A549 (cell line): ENCODE results near the gene COASY. TPM values are rescaled to one million over a fixed set of nuclear protein-coding genes. Genes with fewer than 3 reads are reported as not detected.

Experiments
- CHD2 ChIP-seq: fragments of 150-350 bp; IDR thresholded peaks from 2 replicates; pipeline ENCODE4 v1.6.1; 2014; ENCODE audit warnings: low read length; ENCODE audit not compliant: partially characterized antibody
- EHMT2 ChIP-seq: fragments of 200-600 bp; sonication (generic); IDR thresholded peaks from 2 replicates; pipeline ENCODE4 v1.6.1; 2016; ENCODE audit warnings: antibody characterized with exemption, low read depth, mild to moderate bottlenecking, moderate library complexity
- FOXS1 ChIP-seq: fragments of 250-450 bp; sonication (Bioruptor Pico); IDR thresholded peaks from 2 replicates; pipeline ENCODE4 v1.5.0; 2020; ENCODE audit warnings: mild to moderate bottlenecking, moderate library complexity
- HEYL ChIP-seq: fragments of 250-450 bp; sonication (Bioruptor Pico); IDR thresholded peaks from 2 replicates; pipeline ENCODE4 v1.8.0; 2021; ENCODE audit warnings: mild to moderate bottlenecking, moderate library complexity
- HOXA7 ChIP-seq: fragments of 250-450 bp; sonication (Bioruptor Pico); IDR thresholded peaks from 2 replicates; pipeline ENCODE4 v1.5.0; 2020; ENCODE audit warnings: mild to moderate bottlenecking, moderate library complexity
- JUNB ChIP-seq: fragments of >200 bp; sonication (Bioruptor Twin); formaldehyde crosslinking; IDR thresholded peaks from 2 replicates; pipeline ENCODE4 v1.6.1; 2016
- MAFK ChIP-seq: fragments of 450-650 bp; IDR thresholded peaks from 2 replicates; pipeline ENCODE4 v1.6.1; 2014; ENCODE audit not compliant: partially characterized antibody
- MYC ChIP-seq: IDR thresholded peaks from 2 replicates; pipeline ENCODE4 v1.6.1; 2012; ENCODE audit warnings: mild to moderate bottlenecking, inconsistent platforms, low read length, improper control_type of control experiment, borderline replicate concordance
- POLR2A ChIP-seq: IDR thresholded peaks from 2 replicates; pipeline ENCODE4 v1.6.1; 2012; ENCODE audit warnings: mild to moderate bottlenecking, low read length
- RFX5 ChIP-seq: fragments of 450-650 bp; IDR thresholded peaks from 2 replicates; pipeline ENCODE4 v1.7.1; 2014; ENCODE audit warnings: antibody characterized with exemption, mild to moderate bottlenecking, moderate library complexity
- RNF2 ChIP-seq: fragments of 200-600 bp; sonication (generic); IDR thresholded peaks from 2 replicates; pipeline ENCODE4 v1.6.1; 2016; ENCODE audit warnings: low read depth, mild to moderate bottlenecking, antibody characterized with exemption, moderate library complexity, borderline replicate concordance
- SMC3 ChIP-seq: fragments of >200 bp; sonication (Bioruptor Twin); formaldehyde crosslinking; IDR thresholded peaks from 3 replicates; pipeline ENCODE4 v1.6.1; 2018; ENCODE audit warnings: inconsistent platforms
- ZC3H11A ChIP-seq: fragments of 450-650 bp; IDR thresholded peaks from 2 replicates; pipeline ENCODE4 v1.6.1; 2014; ENCODE audit warnings: antibody characterized with exemption, mild to moderate bottlenecking
- ZNF302 ChIP-seq: fragments of 250-450 bp; sonication (Bioruptor Pico); IDR thresholded peaks from 2 replicates; pipeline ENCODE4 v1.9.0; 2021; ENCODE audit warnings: inconsistent platforms, mild to moderate bottlenecking, moderate library complexity
- polyA plus RNA-seq, 4 experiments: library from polyadenylated mRNA; depleted of rRNA in 3 of 4; stranded (reverse); fragments of >200 nt; fragmentation: RNase III in 1 of 4; extraction: RNeasy Plus Mini Kit Qiagen cat#74134 plus additional on column Dnase treatment in 1 of 4; gene quantifications; 2 replicates in 3 of 4; 3 replicates in 1 of 4; pipeline ENCODE4 v1.2.3, GENCODE V29; 2011 to 2017
- TF ChIP-seq, protein P1 (sequence below): fragments of 200-600 bp; sonication (generic); IDR thresholded peaks from 2 replicates; pipeline ENCODE4 v1.6.1; 2016; ENCODE audit warnings: antibody characterized with exemption, mild to moderate bottlenecking, moderate library complexity
- TF ChIP-seq, protein P2 (sequence below): fragments of >200 bp; sonication (Bioruptor Twin); formaldehyde crosslinking; IDR thresholded peaks from 3 replicates; pipeline ENCODE4 v1.5.1; 2016
- TF ChIP-seq, protein P3 (sequence below): IDR thresholded peaks from 2 replicates; pipeline ENCODE4 v1.6.1; 2012
- TF ChIP-seq, protein P4 (sequence below): fragments of 450-650 bp; IDR thresholded peaks from 2 replicates; pipeline ENCODE4 v1.6.1; 2014; ENCODE audit warnings: antibody characterized with exemption
- TF ChIP-seq, protein P5 (sequence below): fragments of >200 bp; sonication (Bioruptor Twin); formaldehyde crosslinking; IDR thresholded peaks from 3 replicates; pipeline ENCODE4 v1.6.1; 2016
- TF ChIP-seq, protein P6 (sequence below): fragments of 250-450 bp; sonication (Bioruptor Pico); IDR thresholded peaks from 2 replicates; pipeline ENCODE4 v1.5.0; 2020; ENCODE audit warnings: low read depth, mild to moderate bottlenecking, moderate library complexity

The COASY gene
- polyA plus RNA-seq, 2 of the 4 experiments (the other 2 are of a cell fraction), result 65.4 to 112 TPM

DNA sequence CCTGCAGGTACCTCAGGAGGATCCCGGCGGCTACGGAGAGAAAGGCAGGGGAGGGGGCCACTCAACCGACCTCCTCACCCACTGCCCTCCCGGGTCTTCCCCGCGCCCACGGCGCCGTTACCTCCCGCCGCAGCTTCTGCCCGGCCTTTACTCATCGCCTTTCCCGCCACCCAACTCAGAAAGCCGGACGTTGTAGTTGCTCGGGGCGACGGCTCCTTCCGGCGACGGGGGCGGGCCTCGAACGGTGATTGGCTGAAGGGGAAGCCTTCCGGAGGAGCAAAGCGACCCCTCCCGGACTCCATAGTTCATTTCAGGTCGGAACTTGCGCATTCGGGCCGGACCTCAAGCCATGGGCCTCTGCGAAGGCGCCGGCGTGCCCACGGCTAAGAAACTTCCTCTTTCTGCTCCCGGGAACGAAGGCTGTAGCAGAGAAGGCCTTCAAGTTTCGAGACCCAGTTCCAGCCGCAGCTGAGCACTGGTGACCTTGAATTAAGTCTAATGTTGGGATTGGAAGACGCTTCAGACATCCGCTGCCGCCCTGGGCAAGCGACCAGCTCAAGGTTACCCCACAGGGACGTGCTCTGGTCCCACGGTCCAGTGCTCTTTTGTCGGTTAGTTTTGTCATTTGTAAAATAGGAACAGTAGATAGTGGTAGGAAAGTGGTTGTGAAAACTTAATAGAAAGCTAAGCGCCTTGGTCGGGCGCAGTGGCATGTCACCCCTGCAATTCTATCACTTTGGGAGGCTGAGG is 15.8 kb downstream of the COASY start, which contains the start of gene PSMC3IP (continued):
- TF ChIP-seq MYC (no peak), EHMT2 (no peak), POLR2A (peak; percentile 82), FOXS1 (CRISPR knock-in tag) (no peak), MAFK (no peak), HEYL (CRISPR knock-in tag) (no peak), ZNF302 (CRISPR knock-in tag) (no peak), CHD2 (no peak), JUNB (no peak), SMC3 (no peak), ZC3H11A (no peak), HOXA7 (CRISPR knock-in tag) (no peak), RFX5 (no peak), RNF2 (no peak)
- TF ChIP-seq, protein P1, sequence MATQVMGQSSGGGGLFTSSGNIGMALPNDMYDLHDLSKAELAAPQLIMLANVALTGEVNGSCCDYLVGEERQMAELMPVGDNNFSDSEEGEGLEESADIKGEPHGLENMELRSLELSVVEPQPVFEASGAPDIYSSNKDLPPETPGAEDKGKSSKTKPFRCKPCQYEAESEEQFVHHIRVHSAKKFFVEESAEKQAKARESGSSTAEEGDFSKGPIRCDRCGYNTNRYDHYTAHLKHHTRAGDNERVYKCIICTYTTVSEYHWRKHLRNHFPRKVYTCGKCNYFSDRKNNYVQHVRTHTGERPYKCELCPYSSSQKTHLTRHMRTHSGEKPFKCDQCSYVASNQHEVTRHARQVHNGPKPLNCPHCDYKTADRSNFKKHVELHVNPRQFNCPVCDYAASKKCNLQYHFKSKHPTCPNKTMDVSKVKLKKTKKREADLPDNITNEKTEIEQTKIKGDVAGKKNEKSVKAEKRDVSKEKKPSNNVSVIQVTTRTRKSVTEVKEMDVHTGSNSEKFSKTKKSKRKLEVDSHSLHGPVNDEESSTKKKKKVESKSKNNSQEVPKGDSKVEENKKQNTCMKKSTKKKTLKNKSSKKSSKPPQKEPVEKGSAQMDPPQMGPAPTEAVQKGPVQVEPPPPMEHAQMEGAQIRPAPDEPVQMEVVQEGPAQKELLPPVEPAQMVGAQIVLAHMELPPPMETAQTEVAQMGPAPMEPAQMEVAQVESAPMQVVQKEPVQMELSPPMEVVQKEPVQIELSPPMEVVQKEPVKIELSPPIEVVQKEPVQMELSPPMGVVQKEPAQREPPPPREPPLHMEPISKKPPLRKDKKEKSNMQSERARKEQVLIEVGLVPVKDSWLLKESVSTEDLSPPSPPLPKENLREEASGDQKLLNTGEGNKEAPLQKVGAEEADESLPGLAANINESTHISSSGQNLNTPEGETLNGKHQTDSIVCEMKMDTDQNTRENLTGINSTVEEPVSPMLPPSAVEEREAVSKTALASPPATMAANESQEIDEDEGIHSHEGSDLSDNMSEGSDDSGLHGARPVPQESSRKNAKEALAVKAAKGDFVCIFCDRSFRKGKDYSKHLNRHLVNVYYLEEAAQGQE, result no peak
- TF ChIP-seq, protein P2, sequence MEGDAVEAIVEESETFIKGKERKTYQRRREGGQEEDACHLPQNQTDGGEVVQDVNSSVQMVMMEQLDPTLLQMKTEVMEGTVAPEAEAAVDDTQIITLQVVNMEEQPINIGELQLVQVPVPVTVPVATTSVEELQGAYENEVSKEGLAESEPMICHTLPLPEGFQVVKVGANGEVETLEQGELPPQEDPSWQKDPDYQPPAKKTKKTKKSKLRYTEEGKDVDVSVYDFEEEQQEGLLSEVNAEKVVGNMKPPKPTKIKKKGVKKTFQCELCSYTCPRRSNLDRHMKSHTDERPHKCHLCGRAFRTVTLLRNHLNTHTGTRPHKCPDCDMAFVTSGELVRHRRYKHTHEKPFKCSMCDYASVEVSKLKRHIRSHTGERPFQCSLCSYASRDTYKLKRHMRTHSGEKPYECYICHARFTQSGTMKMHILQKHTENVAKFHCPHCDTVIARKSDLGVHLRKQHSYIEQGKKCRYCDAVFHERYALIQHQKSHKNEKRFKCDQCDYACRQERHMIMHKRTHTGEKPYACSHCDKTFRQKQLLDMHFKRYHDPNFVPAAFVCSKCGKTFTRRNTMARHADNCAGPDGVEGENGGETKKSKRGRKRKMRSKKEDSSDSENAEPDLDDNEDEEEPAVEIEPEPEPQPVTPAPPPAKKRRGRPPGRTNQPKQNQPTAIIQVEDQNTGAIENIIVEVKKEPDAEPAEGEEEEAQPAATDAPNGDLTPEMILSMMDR, result peak; percentile 37
- TF ChIP-seq, protein P3, sequence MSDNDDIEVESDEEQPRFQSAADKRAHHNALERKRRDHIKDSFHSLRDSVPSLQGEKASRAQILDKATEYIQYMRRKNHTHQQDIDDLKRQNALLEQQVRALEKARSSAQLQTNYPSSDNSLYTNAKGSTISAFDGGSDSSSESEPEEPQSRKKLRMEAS, result peak; percentile 93
- TF ChIP-seq, protein P4, sequence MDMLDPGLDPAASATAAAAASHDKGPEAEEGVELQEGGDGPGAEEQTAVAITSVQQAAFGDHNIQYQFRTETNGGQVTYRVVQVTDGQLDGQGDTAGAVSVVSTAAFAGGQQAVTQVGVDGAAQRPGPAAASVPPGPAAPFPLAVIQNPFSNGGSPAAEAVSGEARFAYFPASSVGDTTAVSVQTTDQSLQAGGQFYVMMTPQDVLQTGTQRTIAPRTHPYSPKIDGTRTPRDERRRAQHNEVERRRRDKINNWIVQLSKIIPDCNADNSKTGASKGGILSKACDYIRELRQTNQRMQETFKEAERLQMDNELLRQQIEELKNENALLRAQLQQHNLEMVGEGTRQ, result no peak
- TF ChIP-seq, protein P5, sequence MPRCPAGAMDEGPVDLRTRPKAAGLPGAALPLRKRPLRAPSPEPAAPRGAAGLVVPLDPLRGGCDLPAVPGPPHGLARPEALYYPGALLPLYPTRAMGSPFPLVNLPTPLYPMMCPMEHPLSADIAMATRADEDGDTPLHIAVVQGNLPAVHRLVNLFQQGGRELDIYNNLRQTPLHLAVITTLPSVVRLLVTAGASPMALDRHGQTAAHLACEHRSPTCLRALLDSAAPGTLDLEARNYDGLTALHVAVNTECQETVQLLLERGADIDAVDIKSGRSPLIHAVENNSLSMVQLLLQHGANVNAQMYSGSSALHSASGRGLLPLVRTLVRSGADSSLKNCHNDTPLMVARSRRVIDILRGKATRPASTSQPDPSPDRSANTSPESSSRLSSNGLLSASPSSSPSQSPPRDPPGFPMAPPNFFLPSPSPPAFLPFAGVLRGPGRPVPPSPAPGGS, result peak; percentile 77; the same call in 1 of the 3 replicates
- TF ChIP-seq, protein P6, sequence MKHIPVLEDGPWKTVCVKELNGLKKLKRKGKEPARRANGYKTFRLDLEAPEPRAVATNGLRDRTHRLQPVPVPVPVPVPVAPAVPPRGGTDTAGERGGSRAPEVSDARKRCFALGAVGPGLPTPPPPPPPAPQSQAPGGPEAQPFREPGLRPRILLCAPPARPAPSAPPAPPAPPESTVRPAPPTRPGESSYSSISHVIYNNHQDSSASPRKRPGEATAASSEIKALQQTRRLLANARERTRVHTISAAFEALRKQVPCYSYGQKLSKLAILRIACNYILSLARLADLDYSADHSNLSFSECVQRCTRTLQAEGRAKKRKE, result no peak
